Liver (tissue), 3 donors: ENCODE data around the gene KCP.

Experiments
- CTCF ChIP-seq: fragments of 150-350 bp; IDR thresholded peaks from 2 replicates; pipeline ENCODE4 v1.5.1; 2017; ENCODE audit warnings: improper control_type of control experiment, low read depth, low read length; ENCODE audit not compliant: missing input control
- FOXA2 ChIP-seq: IDR thresholded peaks from 2 replicates; pipeline ENCODE4 v1.6.1; 2016; ENCODE audit warnings: antibody characterized with exemption
- GABPA ChIP-seq, 2 donors: IDR thresholded peaks in 1 of 2; conservative IDR thresholded peaks in 1 of 2; 2 replicates each; pipeline ENCODE4 v1.6.1; 2016; ENCODE audit warnings: antibody characterized with exemption in 2 of 2, mild to moderate bottlenecking in 1 of 2, moderate library complexity in 1 of 2
- HNF4A ChIP-seq, 2 donors: conservative IDR thresholded peaks; 2 replicates each; pipeline ENCODE4 v1.6.1; 2016; ENCODE audit warnings: antibody characterized with exemption in 2 of 2, mild to moderate bottlenecking in 2 of 2
- RAD21 ChIP-seq, 2 donors: IDR thresholded peaks; 2 replicates each; pipeline ENCODE4 v1.6.1; 2016; ENCODE audit warnings: antibody characterized with exemption in 2 of 2, mild to moderate bottlenecking in 2 of 2
- SP1 ChIP-seq: IDR thresholded peaks from 2 replicates; pipeline ENCODE4 v1.6.1; 2018; ENCODE audit warnings: antibody characterized with exemption, mild to moderate bottlenecking
- donor health status: healthy.
- donor health status: healthy.

- TF ChIP-seq RAD21 (IDR thresholded peaks at IDR 0.05): no peak
- TF ChIP-seq HNF4A (conservative IDR thresholded peaks at IDR 0.05): no peak
- no peak for TF ChIP-seq CTCF
- TF ChIP-seq GABPA (IDR thresholded peaks at IDR 0.05 in 1 of 2, conservative IDR thresholded peaks at IDR 0.05 in 1 of 2): no peak
- TF ChIP-seq SP1: no peak
- no peak for TF ChIP-seq FOXA2
These were observed 30.9 kb upstream of the KCP start for GRCh38 chr7:128941323-128941890.
